ENCODE data around the gene SLC13A5. TPM values are rescaled to one million over a fixed set of nuclear protein-coding genes. Genes with fewer than 3 reads are reported as not detected.

Gene SLC13A5
- total and polyA plus RNA-seq, 9 of the 15 experiments (the other 6 are each of a cell fraction or from before 2014, with no cell fraction given) = 0.04 TPM; not detected in 8

DNA sequence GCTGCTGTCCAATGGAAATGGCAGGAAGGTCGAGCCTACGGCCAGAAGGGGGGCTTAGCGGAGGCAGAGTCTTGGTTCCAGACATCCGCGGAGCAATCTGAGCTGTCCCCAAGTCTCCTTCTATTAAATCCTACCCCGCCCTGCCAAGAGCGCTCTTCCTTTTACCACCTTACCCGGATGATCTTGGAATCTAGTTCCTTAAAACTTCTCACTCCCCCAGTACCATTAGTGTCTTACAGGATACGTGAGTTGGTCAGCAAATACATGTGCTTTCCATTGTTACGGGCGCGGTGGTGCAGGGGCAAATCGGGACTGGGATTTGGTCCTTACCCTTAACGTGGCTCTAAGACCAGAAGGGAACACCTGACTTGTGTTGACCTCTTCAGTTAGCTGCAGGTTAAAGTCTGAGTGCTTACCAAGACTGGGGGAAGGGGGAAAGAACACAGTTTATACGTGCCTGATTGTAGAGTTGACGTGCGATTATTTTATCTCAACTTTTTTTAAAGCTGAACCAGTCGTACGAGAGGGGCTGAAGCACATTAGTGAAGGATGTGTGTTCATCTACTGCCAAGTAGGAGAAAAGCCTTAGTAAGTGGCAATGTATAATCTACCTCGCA, 71.8 kb downstream of the SLC13A5 start (continued):
- TF ChIP-seq, protein P1, sequence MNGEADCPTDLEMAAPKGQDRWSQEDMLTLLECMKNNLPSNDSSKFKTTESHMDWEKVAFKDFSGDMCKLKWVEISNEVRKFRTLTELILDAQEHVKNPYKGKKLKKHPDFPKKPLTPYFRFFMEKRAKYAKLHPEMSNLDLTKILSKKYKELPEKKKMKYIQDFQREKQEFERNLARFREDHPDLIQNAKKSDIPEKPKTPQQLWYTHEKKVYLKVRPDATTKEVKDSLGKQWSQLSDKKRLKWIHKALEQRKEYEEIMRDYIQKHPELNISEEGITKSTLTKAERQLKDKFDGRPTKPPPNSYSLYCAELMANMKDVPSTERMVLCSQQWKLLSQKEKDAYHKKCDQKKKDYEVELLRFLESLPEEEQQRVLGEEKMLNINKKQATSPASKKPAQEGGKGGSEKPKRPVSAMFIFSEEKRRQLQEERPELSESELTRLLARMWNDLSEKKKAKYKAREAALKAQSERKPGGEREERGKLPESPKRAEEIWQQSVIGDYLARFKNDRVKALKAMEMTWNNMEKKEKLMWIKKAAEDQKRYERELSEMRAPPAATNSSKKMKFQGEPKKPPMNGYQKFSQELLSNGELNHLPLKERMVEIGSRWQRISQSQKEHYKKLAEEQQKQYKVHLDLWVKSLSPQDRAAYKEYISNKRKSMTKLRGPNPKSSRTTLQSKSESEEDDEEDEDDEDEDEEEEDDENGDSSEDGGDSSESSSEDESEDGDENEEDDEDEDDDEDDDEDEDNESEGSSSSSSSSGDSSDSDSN (IDR thresholded peaks at IDR 0.05; ENCODE audit: borderline replicate concordance in 1 of 2, low read depth in 2 of 2, low read length in 2 of 2) = no peak
- TF ChIP-seq PHF21A (IDR thresholded peaks at IDR 0.05; ENCODE audit: borderline replicate concordance, low read depth) (peak; percentile 82; the same call in 1 of the 2 replicates), XRCC3 (IDR thresholded peaks at IDR 0.05) (no peak), PHB2 (IDR thresholded peaks at IDR 0.05; ENCODE audit: low read depth) (no peak), CREB1 (IDR thresholded peaks at IDR 0.05) (no peak), CREB1 (CRISPR knock-in tag; IDR thresholded peaks at IDR 0.05) (no peak), COPS2 (conservative IDR thresholded peaks at IDR 0.05) (no peak), FIP1L1 (IDR thresholded peaks at IDR 0.05; ENCODE audit: low read depth, low read length, poor library complexity, severe bottlenecking) (no peak)
- TF ChIP-seq, protein P2, sequence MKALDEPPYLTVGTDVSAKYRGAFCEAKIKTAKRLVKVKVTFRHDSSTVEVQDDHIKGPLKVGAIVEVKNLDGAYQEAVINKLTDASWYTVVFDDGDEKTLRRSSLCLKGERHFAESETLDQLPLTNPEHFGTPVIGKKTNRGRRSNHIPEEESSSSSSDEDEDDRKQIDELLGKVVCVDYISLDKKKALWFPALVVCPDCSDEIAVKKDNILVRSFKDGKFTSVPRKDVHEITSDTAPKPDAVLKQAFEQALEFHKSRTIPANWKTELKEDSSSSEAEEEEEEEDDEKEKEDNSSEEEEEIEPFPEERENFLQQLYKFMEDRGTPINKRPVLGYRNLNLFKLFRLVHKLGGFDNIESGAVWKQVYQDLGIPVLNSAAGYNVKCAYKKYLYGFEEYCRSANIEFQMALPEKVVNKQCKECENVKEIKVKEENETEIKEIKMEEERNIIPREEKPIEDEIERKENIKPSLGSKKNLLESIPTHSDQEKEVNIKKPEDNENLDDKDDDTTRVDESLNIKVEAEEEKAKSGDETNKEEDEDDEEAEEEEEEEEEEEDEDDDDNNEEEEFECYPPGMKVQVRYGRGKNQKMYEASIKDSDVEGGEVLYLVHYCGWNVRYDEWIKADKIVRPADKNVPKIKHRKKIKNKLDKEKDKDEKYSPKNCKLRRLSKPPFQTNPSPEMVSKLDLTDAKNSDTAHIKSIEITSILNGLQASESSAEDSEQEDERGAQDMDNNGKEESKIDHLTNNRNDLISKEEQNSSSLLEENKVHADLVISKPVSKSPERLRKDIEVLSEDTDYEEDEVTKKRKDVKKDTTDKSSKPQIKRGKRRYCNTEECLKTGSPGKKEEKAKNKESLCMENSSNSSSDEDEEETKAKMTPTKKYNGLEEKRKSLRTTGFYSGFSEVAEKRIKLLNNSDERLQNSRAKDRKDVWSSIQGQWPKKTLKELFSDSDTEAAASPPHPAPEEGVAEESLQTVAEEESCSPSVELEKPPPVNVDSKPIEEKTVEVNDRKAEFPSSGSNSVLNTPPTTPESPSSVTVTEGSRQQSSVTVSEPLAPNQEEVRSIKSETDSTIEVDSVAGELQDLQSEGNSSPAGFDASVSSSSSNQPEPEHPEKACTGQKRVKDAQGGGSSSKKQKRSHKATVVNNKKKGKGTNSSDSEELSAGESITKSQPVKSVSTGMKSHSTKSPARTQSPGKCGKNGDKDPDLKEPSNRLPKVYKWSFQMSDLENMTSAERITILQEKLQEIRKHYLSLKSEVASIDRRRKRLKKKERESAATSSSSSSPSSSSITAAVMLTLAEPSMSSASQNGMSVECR (CRISPR knock-in tag; IDR thresholded peaks at IDR 0.05) = peak; percentile 12
- TF ChIP-seq, protein P3, sequence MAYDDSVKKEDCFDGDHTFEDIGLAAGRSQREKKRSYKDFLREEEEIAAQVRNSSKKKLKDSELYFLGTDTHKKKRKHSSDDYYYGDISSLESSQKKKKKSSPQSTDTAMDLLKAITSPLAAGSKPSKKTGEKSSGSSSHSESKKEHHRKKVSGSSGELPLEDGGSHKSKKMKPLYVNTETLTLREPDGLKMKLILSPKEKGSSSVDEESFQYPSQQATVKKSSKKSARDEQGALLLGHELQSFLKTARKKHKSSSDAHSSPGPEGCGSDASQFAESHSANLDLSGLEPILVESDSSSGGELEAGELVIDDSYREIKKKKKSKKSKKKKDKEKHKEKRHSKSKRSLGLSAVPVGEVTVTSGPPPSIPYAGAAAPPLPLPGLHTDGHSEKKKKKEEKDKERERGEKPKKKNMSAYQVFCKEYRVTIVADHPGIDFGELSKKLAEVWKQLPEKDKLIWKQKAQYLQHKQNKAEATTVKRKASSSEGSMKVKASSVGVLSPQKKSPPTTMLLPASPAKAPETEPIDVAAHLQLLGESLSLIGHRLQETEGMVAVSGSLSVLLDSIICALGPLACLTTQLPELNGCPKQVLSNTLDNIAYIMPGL (CRISPR knock-in tag; IDR thresholded peaks at IDR 0.05) = no peak
- TF ChIP-seq, protein P4, sequence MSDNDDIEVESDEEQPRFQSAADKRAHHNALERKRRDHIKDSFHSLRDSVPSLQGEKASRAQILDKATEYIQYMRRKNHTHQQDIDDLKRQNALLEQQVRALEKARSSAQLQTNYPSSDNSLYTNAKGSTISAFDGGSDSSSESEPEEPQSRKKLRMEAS (CRISPR knock-in tag; IDR thresholded peaks at IDR 0.05) = 0 out of 2 replicates have a peak, but pooled peaks have one; percentile 9
- TF ChIP-seq, protein P5, sequence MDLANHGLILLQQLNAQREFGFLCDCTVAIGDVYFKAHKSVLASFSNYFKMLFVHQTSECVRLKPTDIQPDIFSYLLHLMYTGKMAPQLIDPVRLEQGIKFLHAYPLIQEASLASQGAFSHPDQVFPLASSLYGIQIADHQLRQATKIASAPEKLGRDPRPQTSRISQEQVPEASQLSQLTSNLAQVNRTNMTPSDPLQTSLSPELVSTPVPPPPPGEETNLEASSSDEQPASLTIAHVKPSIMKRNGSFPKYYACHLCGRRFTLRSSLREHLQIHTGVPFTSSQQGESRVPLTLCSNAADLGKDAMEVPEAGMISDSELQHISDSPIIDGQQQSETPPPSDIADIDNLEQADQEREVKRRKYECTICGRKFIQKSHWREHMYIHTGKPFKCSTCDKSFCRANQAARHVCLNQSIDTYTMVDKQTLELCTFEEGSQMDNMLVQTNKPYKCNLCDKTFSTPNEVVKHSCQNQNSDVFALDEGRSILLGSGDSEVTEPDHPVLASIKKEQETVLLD (IDR thresholded peaks at IDR 0.05) = no peak
